Transverse colon (tissue), 4 donors: Measurements from ENCODE around the gene WWOX. TPM values are rescaled to one million over a fixed set of nuclear protein-coding genes. Genes with fewer than 3 reads are reported as not detected.

Source experiments
- DNase-seq: peaks from one replicate; pipeline ENCODE4 v3.0.0-alpha.2; 2019
- H3K27ac ChIP-seq, 4 donors: fragments of 200-600 bp; sonication (generic); 2 replicates each; pipeline ENCODE4 v1.5.1; 2016 to 2018; ENCODE audit warnings: inconsistent platforms in 4 of 4
- H3K27me3 ChIP-seq: fragments of 200-600 bp; sonication (generic); 2 replicates; pipeline ENCODE4 v1.5.1; 2017; ENCODE audit warnings: inconsistent platforms
- H3K36me3 ChIP-seq, 4 donors: fragments of 200-600 bp; sonication (generic); 2 replicates each; pipeline ENCODE4 v1.5.1; 2017 to 2019; ENCODE audit warnings: inconsistent platforms in 4 of 4
- H3K4me1 ChIP-seq, 4 donors: fragments of 200-600 bp; sonication (generic); 2 replicates each; pipeline ENCODE4 v1.5.1; 2017 to 2020; ENCODE audit warnings: inconsistent platforms in 4 of 4
- H3K4me3 ChIP-seq, 4 donors: fragments of 200-600 bp; sonication (generic); 1 replicate in 1 of 4; 2 replicates in 3 of 4; pipeline versions ENCODE4 v1.5.1 to v1.6.1; 2017 to 2019; ENCODE audit warnings: inconsistent platforms in 4 of 4
- H3K9me3 ChIP-seq, 2 donors: fragments of 200-600 bp; sonication (generic); 2 replicates each; pipeline ENCODE4 v1.5.1; 2017 to 2019; ENCODE audit warnings: inconsistent platforms in 2 of 2
- CTCF ChIP-seq, 5 experiments: fragments of 200-600 bp in 3 of 5; fragments of 450-650 bp in 2 of 5; sonication (generic) in 3 of 5; IDR thresholded peaks; 1 replicate in 2 of 5; 2 replicates in 3 of 5; pipeline ENCODE4 v1.5.1; 2016 to 2017; ENCODE audit warnings: antibody characterized with exemption in 5 of 5, inconsistent platforms in 3 of 5, mild to moderate bottlenecking in 2 of 5, moderate library complexity in 1 of 5
- EP300 ChIP-seq: sonication (generic); formaldehyde crosslinking; IDR thresholded peaks from one replicate; pipeline ENCODE4 v1.6.1; 2017; ENCODE audit warnings: antibody characterized with exemption, low read depth
- POLR2A ChIP-seq: fragments of 450-650 bp; IDR thresholded peaks from one replicate; pipeline ENCODE4 v1.6.1; 2016; ENCODE audit warnings: antibody characterized with exemption, mild to moderate bottlenecking, moderate library complexity
- POLR2AphosphoS5 ChIP-seq, 3 donors: sonication (generic); formaldehyde crosslinking; IDR thresholded peaks; one replicate each; pipeline ENCODE4 v1.6.1; 2016; ENCODE audit warnings: antibody characterized with exemption in 3 of 3
- WGBS, 2 donors: methylation state at CpG; one replicate each; pipeline ENCODE4 v1.1.5; 2018; ENCODE audit warnings: low coverage in 1 of 2; 5-methylcytosine and 5-hydroxymethylcytosine counted together
- in situ Hi-C, 4 donors: fragments of 200-750 bp; cut with MboI; loops; one replicate each; pipeline versions ENCODE4 v1.15.0 to v1.15.1; 2017; ENCODE audit warnings: low sequenced_read_pairs in 3 of 4, low pct_ligation_motif_present in 1 of 4, low pct_unique_long_range_greater_than_20kb in 1 of 4
- intact Hi-C: fragments of 100-400 bp; cut with DNase I; formaldehyde crosslinking; loops from one replicate; pipeline ENCODE4 v1.15.1; 2023; ENCODE audit warnings: low total_unique reads
- total RNA-seq, 4 donors: library from RNA; depleted of rRNA; stranded (reverse); fragments of >200 nt; gene quantifications; one replicate each; pipeline ENCODE4 v1.1.0, GENCODE V29; 2016

Gene WWOX
- total RNA-seq, 4 donors from 2014 or later = 11.2 to 53.8 (median 24.8) TPM

- TF ChIP-seq POLR2A = no peak
- TF ChIP-seq EP300 = no peak
- no peak for TF ChIP-seq CTCF (IDR thresholded peaks at IDR 0.05)
- TF ChIP-seq POLR2AphosphoS5 (IDR thresholded peaks at IDR 0.05) = no peak
- WGBS, 2 donors = 94 to 95% methylated on average over 3 of the region's 3 CpGs
- H3K4me1 ChIP-seq = peaks cover 0 to under 1% (median 0%) of the 10 kb centered on the region in 4 donors
- no peak for DNase-seq
- no peaks in the 10 kb centered on the region for H3K9me3 ChIP-seq
- no peaks in the 10 kb centered on the region for H3K27me3 ChIP-seq
- H3K36me3 ChIP-seq = no peaks in the 10 kb centered on the region
- H3K27ac ChIP-seq = no peak overlapping the region
- in situ Hi-C loops = no loop called here
- intact Hi-C loops = no loop called here
- no peak overlapping the region for H3K4me3 ChIP-seq
These were observed 106.1 kb downstream of the WWOX start for GRCh38 chr16:78205506-78205905.

GRCh38 chr16:78206623-78207223 lies 107.3 kb downstream of the WWOX start:
- intact Hi-C loops (no loop called here), in situ Hi-C loops (no loop called here)
- Histone ChIP-seq H3K27ac (no peak overlapping the region), H3K27me3 (no peaks in the 10 kb centered on the region), H3K4me1 (no peaks in the 10 kb centered on the region), H3K4me3 (no peak overlapping the region), H3K9me3 (no peaks in the 10 kb centered on the region), H3K36me3 (no peaks in the 10 kb centered on the region)
- no peak for DNase-seq
- no peak for TF ChIP-seq POLR2A
- TF ChIP-seq POLR2AphosphoS5 (IDR thresholded peaks at IDR 0.05) = no peak
- TF ChIP-seq CTCF (IDR thresholded peaks at IDR 0.05) = no peak
- no peak for TF ChIP-seq EP300
- 50 to 71% methylated on average over 2 of the region's 2 CpGs for WGBS, 2 donors

GRCh38 chr16:78209951-78210661 lies 110.7 kb downstream of the WWOX start:
- 76 to 80% methylated on average over 9 to 10 of the region's 10 CpGs for WGBS, 2 donors
- no peak overlapping the region for H3K27ac ChIP-seq
- H3K4me1 ChIP-seq = no peaks in the 10 kb centered on the region

More at GRCh38 chr16:78209951-78210661, 110.7 kb downstream of the WWOX start:
- no peak overlapping the region for H3K4me3 ChIP-seq
- H3K36me3 ChIP-seq = no peaks in the 10 kb centered on the region
- no peaks in the 10 kb centered on the region for H3K27me3 ChIP-seq
- no peaks in the 10 kb centered on the region for H3K9me3 ChIP-seq
- no peak for DNase-seq
- TF ChIP-seq POLR2A (no peak), POLR2AphosphoS5 (IDR thresholded peaks at IDR 0.05) (no peak), CTCF (IDR thresholded peaks at IDR 0.05) (no peak), EP300 (no peak)
- in situ Hi-C loops = no loop called here
- intact Hi-C loops = no loop called here
